ENCODE results near the gene WAPL.

Gene WAPL

DNA sequence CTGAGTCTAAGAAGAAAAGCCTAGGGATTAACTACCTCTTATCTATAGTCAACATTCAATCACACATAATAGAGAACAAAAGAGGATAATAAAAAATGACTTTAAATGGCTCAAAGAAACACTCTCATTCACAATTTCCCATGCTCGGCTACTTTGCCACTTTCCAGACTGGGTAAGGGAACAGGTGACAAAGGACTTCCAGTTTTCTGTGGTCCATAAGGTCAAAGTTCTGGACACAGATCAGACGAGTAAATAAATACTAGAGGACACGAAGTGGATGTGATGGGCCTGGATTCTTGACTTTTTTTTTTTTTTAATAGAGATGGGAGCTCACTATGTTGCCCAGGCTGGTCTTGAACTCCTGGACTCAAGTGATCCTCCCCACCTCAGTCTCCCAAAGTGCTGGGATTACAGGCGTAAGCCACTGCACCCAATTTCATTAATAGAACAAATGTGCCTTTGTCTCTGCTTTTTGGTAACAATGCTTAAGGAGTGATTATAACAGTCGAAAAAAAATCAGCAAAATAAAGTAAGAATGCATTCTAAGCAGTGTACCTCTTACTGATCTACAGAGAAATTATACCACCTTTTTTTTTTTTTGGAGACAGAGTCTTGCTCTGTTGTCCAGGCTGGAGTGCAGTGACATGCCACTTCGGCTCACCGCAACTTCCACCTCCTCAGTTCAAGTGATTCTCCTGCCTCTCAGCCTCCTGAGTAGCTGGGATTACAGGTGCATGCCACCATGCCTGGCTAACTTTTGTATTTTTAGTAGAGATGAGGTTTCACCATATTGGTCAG, 70.6 kb downstream of the WAPL start:
- no peak for DNase-seq

DNA sequence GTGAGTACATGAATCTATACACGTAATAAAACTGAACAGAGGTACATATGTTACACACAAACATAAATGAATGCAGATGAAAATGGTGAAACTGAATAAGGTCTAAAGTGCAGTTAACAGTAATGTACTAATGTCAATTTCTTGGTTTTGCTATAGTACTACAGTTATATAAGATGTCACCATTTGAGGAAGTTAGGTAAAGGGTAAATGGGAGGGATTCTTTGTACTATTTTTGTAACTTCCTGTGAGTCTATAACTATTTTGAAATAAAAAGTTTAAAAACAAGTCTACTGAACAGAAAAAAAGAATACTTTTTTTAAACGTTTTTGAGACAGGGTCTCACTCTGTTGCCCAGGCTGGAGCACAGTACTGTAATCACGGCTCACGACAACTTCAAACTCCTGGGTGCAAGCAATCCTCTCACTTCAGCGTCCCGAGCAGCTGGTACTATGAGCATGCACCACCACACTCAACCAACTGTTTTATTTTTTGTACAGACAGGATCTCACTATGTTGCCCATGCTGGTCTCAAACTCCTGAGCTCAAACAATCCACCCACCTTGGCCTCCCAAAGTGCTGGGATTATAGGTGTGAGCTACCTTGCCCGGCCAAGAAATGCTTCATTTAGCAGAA, 71.5 kb downstream of the WAPL start:
- no peak for DNase-seq

DNA sequence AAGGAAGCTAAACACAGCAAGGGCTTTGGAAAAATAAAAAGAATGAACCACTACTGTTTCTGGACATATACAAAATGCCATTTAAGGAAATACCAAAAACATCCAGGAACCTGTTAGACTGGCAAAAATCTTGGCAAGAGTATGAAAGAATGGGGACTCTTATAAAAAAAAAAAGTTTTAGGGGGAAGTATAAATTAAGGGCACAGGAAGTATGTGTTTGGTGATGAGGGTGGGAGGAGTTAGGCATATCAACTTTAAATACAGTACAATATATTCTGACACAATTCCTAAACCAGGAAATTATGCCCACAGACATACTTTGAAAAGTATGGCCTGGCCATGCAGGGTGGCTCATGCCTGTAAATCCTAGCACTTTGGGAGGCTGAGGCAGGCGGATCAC, 74.2 kb downstream of the WAPL start:
- no peak for DNase-seq

DNA sequence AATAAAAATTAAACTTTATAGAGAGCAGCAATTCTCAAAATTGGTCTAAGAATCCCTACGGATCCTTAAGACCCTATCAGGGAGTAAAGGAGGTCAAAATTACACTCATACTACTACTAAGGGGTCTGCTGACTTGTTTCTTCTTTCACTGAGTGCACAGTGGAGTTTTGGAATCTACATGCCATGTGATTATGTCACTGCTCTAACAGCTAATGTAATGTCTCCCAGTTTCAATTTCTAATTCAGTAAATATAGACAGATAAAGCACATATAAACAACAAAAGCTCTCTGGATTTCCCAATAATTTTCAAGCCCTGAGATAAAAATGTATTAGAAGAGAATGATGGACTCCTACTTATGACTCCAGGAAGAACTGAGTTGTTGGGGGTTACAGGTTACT, 74.6 kb downstream of the WAPL start:
- no peak for DNase-seq

DNA sequence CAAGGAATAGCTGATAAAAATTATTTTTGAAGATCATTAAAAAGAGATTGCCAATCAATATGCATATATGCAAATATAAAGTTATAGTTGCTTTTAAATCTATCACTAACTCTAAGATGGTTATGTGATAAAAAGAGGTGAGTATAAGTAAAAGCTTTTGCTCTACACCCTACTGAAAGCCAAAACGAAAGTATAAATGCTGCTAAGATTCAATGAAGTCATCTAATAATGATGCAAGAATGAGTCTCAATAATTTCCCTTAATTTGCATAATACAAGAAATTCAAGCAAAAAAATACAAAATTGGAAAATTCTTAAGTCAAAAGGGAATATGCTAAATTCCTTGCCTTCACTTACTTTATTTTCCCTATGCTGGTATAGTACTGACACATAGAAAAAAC, 75.2 kb downstream of the WAPL start:
- no peak for DNase-seq

DNA sequence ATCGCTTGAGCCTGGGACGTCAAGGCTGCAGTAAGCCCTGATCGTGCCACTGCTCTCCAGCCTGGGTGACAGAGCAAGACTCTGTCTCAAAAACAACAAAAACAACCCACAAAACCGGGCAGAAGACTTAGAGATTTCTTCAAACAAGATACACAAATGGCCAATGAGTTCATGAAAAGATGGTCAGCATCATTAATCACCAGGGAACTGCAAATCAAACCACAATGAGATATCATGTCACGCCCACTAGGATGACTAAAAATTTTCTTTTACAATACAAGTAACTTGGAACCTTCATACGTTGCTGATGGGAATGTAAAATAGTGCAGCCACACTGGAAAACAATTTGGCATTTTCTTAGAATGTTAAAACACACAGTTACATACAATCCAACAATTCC, 77.7 kb downstream of the WAPL start:
- DNase-seq, result no peak

DNA sequence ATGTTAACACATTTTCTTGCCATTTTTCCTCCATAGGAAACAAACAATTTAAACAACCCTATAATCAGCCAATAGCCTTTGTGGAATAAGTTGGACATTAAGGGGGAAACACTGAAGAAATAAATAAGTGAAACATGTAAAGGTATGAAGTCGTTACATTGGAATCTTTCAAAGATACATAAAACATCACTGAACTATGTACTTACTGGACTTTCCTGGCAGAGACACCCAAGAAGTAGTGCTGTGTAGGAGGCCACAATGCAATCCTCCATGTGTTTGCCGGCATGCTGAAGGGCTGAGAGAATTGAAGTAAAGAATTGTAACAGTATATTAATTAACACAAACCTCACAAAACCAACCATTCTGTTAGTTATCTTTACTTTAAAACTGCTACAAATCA, 78.5 kb downstream of the WAPL start:
- no peak for DNase-seq

DNA sequence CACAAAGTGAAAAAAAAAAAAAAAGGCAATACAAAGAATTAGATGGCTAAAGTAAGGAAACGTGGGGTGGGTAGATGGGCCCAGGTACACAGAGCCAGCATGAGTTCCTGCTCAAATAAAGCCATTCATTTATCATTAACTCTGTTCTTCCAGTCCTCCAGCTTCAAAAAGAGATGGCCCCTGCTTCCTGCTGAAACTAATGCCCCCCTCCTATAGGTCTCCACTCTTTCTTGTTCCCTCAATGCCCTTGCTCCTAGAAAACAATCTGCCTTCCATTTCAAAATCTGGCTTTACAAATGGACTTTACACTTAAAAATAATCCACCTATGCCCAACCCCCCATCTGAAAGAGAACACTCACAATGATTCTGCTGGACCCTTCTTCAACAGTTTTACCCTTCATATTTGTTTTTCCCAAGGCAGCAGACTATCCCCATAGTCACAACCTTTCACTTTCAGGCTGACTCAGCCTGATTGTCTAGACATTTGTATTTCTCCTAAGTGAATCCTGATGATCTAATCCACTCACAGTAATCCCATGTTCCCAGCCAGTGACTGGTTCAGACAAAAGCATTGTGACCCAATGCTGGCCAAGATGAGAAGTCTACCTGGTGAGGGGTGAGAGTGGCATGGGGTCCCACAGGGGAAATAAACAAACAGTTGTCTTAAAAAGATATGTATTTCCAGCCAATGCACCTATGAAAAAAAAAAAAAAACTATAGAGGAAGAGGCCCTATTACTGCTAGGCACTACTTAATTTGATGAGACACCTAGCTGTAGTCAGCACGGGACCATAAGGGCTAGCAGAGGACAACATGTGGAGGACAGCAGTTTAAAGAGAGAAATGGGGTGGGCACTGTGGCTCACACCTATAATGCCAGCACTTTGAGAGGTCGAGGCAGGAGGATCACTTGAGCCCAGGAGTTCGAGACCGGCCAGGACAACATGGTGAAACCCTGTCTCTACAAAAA, 80.4 kb downstream of the WAPL start:
- no peak for DNase-seq

DNA sequence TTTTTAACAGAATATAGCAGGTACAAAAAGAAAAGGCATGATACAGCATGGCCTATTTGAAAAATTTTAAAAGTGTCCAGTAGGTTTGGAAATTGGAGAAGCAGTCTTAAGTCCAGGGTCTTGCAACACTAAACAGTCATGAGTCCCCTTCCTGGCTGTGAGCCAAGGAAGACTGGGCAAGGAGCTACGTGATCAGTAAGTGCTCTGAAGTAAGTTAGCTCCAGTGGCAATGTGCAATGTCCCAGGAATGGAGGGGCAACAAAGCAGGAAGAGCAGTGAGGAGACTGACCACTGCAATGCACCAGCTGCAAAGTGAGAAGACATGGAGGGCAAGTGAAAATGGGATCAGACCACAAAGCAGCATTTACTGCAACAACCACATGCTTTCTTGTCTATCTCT, 82.0 kb downstream of the WAPL start:
- no peak for DNase-seq

DNA sequence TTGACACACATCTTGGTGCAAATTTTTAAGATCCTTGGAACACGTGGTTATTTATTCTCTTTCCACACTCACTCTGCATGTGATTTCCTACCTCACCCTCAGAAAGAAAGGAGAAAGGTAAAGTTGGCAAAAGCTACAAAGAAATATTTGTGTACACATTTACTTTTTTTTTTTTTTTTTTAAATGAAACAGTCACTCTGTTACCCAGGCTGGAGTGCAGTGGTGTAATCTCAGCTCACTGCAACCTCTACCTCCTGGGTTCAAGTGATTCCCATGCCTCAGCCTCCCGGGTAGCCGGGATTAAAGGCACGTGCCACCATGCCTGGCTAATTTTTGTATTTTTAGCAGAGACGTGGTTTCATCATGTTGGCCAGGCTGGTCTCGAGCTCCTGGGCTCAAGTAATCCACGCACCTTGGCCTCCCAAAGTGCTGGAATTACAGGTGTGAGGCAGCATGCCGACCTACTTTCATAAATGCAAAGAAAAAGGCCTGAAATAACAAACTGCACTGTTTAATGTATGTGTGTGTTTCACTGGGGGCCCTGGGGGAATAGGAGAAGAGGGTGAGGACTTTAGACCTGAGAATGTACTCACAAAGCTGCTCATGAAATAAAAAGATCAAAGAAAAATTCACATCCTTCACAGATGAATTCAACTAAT, 83.4 kb downstream of the WAPL start:
- no peak for DNase-seq

DNA sequence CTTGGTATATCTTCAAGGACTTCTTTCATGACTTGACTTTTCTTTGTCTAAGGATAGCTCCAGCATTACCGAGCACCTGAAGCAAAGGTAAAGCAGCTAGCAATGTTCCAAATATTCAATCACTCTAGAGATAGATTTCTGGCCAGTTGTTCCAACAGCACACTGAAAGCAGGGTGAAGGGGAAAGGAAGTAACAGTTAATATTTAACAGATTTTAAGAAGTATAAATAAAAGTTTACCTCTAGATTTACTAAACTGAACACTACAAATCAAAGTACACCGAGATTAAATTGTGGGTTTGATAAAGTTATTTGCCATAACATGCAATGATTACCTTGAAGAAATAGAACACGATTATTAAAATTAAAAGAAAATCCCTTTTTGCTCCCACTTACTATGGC, 84.1 kb downstream of the WAPL start:
- no peak for DNase-seq

DNA sequence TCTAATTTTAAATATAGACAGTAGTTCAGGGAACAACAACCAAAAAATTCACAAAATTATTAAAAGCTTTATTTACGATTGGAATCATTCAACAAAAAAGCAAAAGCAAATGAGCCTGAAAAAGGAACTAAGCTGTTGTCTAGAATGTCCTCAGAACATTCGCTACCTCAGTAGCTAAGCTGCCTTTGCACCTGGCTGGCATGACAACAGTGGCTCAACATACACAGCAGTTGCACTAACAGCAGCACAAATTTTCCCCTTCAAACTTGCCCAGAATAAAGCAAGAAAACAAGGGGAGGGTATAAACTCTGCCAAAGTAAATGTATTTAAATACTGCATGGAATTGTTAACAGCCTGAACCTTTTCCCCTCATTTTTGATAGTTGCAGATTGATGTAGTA, 84.6 kb downstream of the WAPL start:
- no peak for DNase-seq

DNA sequence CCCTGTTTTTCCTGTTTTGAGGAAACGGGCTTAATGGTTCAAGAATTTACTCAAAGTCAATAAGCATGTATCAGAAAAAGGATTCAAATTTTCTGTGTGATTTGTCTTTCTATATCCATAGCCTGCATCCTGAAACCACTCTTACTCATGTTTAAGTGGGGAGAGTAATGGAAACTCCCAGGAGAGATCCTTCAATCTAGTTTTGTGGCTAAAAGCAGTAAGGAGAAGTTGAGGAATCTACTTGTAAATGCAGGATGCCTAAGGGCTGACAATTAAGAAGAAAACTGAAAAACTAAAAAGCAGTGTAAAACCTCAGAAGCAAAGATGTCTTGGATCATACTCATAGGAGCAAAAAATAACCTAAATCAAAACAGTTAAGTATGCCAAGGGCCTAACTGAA, 86.9 kb downstream of the WAPL start:
- DNase-seq, result no peak

DNA sequence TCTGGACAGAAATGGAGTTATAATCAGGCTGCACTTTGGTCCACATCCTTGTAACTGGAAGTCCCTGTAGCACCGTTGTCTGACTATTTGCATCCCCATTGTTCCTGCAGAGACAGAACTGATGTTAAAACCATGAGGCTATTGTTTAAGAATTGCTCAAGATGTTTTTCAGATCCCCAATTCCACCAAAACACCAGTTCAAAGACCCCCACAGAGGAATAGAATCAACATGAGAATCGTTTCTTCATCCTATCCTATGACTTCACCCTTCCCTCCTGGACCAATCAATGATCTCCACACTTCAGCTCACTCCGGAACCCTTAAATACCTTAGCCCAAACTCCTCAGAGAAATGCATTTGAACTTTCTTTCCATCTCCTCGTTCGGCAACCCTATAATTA, 97.9 kb downstream of the WAPL start:
- no peak for DNase-seq

DNA sequence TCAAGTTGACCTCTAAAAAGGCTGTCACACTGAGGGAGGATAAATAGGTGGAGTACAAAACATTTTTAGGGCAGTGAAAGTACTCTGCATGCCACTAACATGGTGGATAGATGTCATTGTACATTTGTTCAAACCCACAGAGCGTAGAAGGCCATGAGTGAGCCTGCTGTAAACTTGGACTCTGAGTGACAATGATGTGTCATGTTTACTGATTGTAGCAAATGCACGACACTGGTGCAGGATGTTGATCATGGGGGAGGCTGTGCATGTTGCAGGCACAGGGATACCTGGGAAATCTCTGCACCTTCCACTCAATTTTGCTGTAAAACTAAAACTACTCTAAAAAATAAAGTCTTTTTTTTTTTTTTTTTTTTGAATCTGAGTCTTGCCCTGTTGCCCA, 102.5 kb downstream of the WAPL start:
- no peak for DNase-seq

DNA sequence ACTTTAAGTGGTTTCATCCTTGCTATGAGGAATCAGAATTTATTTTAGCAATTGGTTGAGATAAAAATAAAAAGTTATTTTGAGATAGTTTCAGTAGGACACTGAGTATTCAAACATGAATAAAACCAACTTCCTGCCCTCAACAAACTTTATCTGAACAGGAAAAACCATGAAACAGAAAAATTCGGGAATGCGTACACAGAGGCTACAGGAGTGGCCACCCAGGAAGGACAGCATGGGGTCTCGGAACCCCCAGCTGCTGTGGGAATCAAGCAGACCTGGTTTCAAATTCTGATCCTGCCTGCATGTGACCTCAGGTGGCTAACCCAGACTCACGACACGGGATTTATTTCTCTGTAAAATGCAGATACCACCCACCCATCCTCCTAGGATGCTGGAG, 106.0 kb downstream of the WAPL start:
- DNase-seq, result no peak

DNA sequence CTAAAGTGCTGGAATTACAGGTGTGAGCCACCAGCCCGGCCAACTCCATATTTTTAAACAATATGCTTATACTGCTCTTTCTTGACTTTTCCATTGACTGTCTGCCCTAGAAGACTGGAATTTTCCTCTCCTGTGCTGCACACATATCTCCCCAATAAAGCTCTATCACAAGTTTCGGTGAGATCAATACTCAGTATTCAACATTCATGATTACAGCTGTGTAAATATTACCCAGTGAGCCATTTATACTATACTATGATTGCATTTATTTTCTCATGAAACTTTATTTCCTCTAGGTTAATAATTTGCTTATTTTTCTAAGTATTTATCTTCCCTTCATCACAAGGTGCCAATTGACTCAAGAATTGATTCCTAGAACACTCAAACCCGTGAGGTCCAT, 106.5 kb downstream of the WAPL start:
- no peak for DNase-seq

DNA sequence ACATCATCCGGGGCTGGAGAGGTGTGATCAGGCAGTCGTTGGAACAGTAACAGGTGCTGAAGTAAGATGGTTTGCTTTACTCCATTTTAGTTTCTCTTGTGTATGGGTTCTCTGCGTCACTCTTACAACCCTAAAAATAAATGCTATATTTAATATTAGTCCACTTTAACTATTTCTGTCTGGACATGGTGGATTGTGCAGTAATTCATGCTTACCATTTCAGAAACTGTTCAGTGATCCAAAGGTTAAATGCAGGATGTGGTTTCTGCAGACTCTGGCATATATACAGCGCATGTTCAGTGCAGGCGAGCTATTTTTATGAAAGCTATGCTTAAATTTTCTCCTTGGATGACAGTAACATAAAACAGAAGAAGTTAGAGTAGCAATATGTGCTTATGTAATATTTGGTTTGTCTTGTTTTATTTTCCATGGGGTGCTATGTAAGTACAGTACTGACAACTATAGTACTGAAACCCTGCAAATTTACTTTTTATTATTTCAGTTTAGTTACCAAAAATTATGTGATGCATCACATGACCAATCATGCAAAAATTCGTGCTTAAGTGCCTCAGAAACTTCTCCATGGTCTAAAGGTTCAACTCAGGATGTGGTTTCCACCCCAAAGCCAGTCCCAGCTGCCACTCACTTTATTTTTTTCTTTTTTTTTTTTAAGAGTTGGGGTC, 108.4 kb downstream of the WAPL start:
- no peak for DNase-seq

DNA sequence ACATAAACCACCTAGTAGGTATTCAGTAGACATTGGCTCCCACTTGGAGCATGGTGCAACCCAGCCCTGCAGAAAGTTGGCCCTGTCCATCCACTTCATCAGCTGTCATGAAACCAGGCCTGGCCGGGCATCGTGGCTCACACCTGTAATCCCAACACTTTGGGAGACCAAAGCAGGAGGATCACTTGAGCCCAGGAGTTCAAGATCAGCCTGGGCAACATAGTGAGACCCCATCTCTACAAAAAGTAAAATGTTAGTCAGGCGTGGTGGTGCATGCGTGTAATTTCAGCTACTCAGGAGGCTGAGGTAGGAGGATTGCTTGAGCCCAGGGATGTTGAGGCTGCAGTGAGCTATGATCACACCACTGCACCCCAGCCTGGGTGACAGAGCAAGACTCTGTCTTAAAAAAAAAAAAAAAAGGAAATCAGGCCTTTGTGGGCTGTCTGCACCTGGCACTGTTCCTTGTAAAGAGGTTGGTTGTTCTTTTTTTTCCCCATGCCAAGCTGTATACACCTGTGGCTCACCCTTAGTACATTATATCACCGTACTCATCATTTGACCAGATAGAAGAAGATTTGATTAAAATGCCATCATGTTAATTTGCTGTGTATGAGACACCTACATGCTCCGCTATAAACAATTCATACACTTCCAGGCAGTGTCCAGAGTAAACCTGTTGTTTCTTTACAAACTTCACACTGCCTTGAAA, 109.6 kb downstream of the WAPL start:
- DNase-seq, result no peak

DNA sequence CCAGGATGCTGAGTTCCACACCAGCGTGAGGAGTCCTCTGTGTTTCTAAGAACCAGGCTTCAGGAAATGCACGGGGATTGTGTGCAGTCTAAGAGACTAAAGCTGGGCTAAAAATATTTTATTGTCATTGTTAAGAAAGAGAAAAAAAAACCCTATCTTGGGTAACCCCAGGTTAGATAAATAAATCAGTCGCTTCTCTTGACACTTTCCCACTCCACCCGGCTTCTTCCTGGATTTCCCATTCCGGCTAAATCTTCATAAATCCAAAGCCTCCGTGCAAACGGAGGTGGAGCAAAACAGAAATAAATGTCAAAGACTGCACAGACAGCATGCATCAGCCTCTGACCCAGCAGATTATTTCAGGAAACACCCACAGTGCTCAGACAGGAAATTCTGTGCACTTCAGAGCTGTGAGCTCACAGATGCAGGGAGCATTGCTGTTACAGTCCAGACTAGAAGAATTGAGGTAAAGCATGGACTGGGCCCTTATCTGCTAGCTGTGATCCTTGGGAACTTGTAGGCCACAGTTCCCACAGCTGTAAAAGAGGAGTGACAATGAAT, 110.2 kb downstream of the WAPL start:
- DNase-seq, result no peak

DNA sequence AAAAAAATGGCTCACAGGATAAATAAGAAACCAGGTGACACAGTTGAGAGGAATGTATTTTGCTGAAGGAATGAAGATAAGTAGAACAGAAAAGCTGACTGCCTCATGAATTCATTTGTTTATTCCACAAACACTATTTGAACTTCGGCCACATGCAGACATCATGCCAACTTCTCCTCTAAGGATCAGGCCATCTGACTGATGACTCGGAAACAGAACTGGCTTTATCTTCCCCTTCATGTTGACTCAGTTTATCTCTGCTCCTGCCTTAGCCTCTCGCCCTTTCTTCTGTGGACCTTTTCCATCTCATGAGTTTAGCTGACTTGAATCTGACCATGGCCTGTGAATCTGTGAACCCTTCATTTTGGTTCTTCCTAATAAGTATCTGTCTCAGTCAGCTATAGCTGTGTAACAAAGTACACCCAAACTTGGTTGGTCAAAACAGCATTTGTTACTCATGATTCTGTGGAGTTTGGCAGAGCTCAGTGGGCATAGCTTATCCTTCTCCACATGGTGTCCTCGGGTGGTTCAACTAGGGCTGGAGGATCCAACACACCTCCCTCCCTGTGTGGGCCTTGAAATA, 111.0 kb downstream of the WAPL start:
- no peak for DNase-seq
